Progenitor cell of endocrine pancreas (in vitro differentiated cells): ENCODE results near the gene VWA2. TPM values are rescaled to one million over a fixed set of nuclear protein-coding genes. Genes with fewer than 3 reads are reported as not detected.

Experiments used
- DNase-seq: peaks from one replicate; pipeline ENCODE4 v3.0.0; 2021; ENCODE audit warnings: low spot score; ENCODE audit not compliant: unreplicated experiment
- H3K27ac Mint-ChIP-seq: 2 replicates; pipeline ENCODE4 v1.8.0; 2021; ENCODE audit warnings: mild to moderate bottlenecking, moderate library complexity, mixed read lengths
- H3K27me3 Mint-ChIP-seq: 2 replicates; pipeline ENCODE4 v1.8.0; 2021; ENCODE audit warnings: mixed read lengths
- H3K36me3 Mint-ChIP-seq: 2 replicates; pipeline ENCODE4 v1.8.0; 2022; ENCODE audit warnings: mixed read lengths; ENCODE audit not compliant: insufficient read depth
- H3K4me1 Mint-ChIP-seq: 2 replicates; pipeline ENCODE4 v1.8.0; 2021; ENCODE audit warnings: low read depth, mixed read lengths
- H3K4me3 Mint-ChIP-seq: 2 replicates; pipeline ENCODE4 v1.8.0; 2021; ENCODE audit warnings: low read depth, mild to moderate bottlenecking, moderate library complexity, mixed read lengths
- H3K9me3 Mint-ChIP-seq: 2 replicates; pipeline ENCODE4 v1.8.0; 2021; ENCODE audit warnings: low read depth, mixed read lengths
- total RNA-seq: library from RNA; stranded (reverse); gene quantifications from 2 replicates; pipeline ENCODE4 v1.2.1, GENCODE V29; 2021
- TF ChIP-seq, protein P1 (sequence below): fragments of 200-600 bp; sonication (generic); IDR thresholded peaks from one replicate; pipeline ENCODE4 v1.5.0; 2021; ENCODE audit warnings: antibody characterized with exemption, mild to moderate bottlenecking; ENCODE audit not compliant: unreplicated experiment

The VWA2 gene
- total RNA-seq, 1 donor from 2014 or later: 12.4 TPM

DNA sequence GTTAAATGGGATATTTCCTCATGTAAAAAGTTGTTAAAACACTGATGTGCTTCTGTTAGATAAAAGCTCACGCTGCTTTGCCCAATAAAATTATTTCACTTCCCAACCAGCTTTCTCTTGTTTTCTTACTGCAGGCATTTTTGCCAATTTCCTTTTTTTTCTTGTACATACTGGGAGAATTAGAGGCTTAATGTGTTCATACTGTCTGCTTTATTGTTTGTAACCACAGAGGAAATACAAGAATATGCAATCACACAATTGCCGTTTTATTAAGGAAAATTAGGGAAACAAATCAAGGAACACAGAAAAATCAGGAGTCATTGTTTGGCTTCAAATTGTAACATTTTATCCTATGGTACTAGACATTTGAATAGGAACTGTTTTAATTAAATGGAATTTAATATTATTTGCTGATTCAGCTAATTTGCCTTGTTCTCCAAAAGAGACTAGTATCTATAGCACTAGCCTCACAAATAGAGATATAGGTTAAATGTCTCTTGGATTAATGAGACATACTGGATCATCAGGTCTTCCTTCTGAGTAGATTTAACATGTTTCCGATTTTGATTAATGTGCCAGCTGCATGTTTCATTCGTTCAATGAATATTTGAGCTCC lies 6.4 kb upstream of the VWA2 start:
- H3K36me3 Mint-ChIP-seq: no peaks in the 10 kb centered on the region
- H3K27me3 Mint-ChIP-seq: peaks cover 24% of the 10 kb centered on the region
- TF ChIP-seq, protein P1, sequence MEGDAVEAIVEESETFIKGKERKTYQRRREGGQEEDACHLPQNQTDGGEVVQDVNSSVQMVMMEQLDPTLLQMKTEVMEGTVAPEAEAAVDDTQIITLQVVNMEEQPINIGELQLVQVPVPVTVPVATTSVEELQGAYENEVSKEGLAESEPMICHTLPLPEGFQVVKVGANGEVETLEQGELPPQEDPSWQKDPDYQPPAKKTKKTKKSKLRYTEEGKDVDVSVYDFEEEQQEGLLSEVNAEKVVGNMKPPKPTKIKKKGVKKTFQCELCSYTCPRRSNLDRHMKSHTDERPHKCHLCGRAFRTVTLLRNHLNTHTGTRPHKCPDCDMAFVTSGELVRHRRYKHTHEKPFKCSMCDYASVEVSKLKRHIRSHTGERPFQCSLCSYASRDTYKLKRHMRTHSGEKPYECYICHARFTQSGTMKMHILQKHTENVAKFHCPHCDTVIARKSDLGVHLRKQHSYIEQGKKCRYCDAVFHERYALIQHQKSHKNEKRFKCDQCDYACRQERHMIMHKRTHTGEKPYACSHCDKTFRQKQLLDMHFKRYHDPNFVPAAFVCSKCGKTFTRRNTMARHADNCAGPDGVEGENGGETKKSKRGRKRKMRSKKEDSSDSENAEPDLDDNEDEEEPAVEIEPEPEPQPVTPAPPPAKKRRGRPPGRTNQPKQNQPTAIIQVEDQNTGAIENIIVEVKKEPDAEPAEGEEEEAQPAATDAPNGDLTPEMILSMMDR: no peak
- H3K4me3 Mint-ChIP-seq: no peak overlapping the region
- H3K9me3 Mint-ChIP-seq: no peaks in the 10 kb centered on the region
- no peak overlapping the region for H3K27ac Mint-ChIP-seq
- DNase-seq: no peak
- no peaks in the 10 kb centered on the region for H3K4me1 Mint-ChIP-seq

DNA sequence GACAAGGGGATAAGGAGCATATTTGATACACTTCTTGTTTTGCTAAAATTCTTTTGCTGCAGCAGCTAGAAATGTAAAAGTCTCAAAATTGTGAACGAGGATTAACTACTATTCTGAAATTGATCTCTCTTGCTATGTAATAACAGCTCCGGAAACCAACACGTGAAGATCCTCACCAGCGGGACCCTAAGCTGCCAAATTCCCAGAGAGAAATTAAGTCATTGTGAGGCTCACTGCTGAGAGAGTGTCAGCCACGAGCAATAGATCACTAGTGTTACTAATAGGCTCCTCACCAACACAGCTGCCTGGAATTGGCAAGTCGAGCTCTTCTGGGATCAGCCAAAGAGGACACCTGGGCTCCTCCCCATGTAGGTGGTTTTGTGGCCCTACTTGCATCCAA lies 5.6 kb upstream of the VWA2 start:
- H3K27me3 Mint-ChIP-seq: peaks cover 30% of the 10 kb centered on the region
- no peaks in the 10 kb centered on the region for H3K9me3 Mint-ChIP-seq
- no peak overlapping the region for H3K4me3 Mint-ChIP-seq
- TF ChIP-seq, protein P1: no peak
- no peaks in the 10 kb centered on the region for H3K4me1 Mint-ChIP-seq
- no peaks in the 10 kb centered on the region for H3K36me3 Mint-ChIP-seq
- no peak overlapping the region for H3K27ac Mint-ChIP-seq
- no peak for DNase-seq

DNA sequence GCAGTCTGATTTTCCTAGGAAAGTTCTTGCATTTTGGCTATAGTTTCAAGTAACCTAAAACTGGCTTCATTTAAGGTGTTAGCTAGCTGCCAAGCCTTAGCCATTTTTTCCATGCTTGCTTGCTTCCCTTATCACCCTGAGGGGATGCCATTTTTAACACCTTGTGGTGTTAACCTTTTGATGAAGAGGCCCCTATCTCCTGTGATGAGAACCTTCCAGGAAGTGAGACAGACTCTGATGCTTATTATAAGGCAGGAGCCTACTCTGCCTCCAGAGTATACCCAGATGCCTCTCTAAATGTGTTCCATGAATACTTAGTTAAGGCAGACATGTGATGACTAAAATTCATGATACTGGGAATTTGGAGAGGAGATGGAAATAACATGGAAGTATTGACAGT lies 4.9 kb upstream of the VWA2 start:
- no peak overlapping the region for H3K27ac Mint-ChIP-seq
- no peaks in the 10 kb centered on the region for H3K4me1 Mint-ChIP-seq
- peaks cover 35% of the 10 kb centered on the region for H3K27me3 Mint-ChIP-seq
- no peak overlapping the region for H3K4me3 Mint-ChIP-seq
- H3K36me3 Mint-ChIP-seq: no peaks in the 10 kb centered on the region
- TF ChIP-seq, protein P1: no peak
- H3K9me3 Mint-ChIP-seq: no peaks in the 10 kb centered on the region
- DNase-seq: no peak

DNA sequence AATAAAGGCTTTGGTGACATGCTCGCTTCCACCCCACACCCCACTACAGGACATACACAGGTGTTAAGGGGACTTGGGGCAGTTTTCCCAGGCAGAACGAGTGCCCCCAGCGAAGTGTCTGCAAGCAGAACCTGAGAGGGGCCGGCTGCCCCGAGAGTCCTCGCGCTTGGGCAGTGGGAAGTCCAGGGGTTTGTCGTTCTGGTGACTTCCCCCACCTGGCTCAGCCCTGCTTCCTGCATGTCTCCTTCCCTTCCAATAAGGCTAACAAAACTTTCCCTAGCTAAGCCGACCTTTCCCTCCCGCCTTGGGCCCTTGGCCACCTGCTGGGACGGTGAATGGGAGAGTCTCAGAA lies 916 bp downstream of the VWA2 start:
- Mint-ChIP-seq H3K4me1 (peaks cover 3% of the 10 kb centered on the region), H3K36me3 (no peaks in the 10 kb centered on the region), H3K4me3 (peak overlapping the region; percentile 73), H3K27ac (peak overlapping the region; percentile 76), H3K27me3 (peaks cover 47% of the 10 kb centered on the region), H3K9me3 (no peaks in the 10 kb centered on the region)
- TF ChIP-seq, protein P1: no peak
- DNase-seq: peak; percentile 18

DNA sequence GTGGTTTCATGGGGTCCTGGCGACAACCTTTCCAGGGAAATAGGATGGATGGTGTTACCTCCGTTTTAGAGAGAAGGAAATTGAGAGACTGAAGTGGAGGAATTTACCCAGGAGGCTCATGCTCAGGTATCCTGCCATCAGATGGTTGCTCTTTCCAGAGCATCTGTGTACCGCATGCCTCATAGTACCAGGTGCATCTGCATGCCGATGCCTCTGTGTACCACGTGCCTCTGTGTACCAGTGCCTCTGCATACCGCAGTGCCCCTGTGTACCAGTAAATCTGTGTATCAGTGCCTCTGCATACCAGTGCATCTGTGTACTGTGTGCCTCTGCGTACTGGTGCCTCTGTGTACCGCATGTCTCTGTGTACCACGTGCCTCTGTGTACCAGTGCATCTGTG lies 3.2 kb downstream of the VWA2 start:
- DNase-seq: no peak
- Mint-ChIP-seq H3K27me3 (peaks cover 40% of the 10 kb centered on the region), H3K36me3 (no peaks in the 10 kb centered on the region), H3K4me1 (peaks cover 16% of the 10 kb centered on the region), H3K9me3 (no peaks in the 10 kb centered on the region), H3K4me3 (no peak overlapping the region), H3K27ac (no peak overlapping the region)
- TF ChIP-seq, protein P1: no peak
